HG02798 (cell line): ENCODE data around the gene RASAL2.
"Not testable (repeated sequence)": the region's sequence is repeated elsewhere in the genome, so short reads cannot be mapped to it uniquely, and the experiment has no call there.

Experiments
- ATAC-seq: cut with Tn5 transposase; IDR thresholded peaks from one replicate; pipeline ENCODE4 v1.9.1; 2021; ENCODE audit warnings: mild to moderate bottlenecking; ENCODE audit not compliant: unreplicated experiment, poor library complexity

Gene RASAL2

DNA sequence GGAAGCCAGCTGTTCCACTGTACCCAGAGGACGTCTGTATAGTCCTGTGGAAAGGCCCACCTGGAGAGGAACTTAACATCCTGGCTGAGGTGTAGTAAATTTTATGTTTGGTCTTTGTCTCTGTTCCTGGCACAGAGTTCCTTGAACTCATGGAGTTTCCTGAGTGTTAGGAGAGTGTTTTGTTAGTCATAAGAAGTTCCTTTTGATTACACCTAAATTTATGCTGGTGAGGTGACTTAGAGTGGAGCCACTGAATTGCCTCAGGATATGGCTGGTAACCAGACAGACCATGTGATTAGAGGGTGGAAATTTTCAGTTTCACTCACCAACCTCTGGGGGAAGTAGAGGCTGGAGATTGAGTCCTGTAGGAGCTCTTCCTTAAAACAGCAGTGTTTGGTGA lies 57.9 kb downstream of the RASAL2 start:
- no peak for ATAC-seq

DNA sequence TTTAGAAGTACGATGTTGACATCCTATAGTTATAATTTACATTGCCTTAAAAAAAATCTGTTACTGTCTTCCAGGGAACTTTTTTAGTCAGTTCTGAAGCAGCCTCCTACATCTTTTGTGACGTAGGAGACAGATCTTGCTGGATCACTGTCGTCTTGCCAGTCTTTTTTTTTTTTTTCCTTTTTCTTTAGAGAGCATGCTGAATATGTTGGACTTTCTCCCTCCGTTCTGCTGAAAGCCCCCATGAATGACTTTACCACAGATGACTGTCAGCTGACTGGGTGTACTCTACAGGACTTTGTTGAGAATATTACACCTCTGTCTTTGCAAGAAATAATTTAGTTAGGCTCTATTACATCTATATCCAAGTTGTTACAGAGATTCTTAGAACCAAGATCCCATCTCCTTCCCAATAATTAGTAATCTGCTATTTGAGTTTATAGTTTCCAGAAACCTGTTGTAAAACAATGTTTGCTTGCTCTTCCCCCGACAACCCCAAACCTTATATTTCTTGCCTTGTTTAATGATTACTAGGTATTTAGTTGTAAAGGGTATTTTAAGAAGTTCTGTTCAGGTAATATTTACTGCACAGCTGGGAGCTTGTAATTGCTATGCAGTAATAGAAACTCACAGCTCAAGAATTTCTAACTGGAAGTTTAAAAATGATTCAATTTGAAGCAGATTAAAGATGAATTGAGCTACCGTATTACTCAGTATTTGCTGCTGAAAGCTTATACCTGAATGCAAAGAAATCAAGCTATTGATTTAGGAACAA lies 61.8 kb downstream of the RASAL2 start:
- no peak for ATAC-seq

DNA sequence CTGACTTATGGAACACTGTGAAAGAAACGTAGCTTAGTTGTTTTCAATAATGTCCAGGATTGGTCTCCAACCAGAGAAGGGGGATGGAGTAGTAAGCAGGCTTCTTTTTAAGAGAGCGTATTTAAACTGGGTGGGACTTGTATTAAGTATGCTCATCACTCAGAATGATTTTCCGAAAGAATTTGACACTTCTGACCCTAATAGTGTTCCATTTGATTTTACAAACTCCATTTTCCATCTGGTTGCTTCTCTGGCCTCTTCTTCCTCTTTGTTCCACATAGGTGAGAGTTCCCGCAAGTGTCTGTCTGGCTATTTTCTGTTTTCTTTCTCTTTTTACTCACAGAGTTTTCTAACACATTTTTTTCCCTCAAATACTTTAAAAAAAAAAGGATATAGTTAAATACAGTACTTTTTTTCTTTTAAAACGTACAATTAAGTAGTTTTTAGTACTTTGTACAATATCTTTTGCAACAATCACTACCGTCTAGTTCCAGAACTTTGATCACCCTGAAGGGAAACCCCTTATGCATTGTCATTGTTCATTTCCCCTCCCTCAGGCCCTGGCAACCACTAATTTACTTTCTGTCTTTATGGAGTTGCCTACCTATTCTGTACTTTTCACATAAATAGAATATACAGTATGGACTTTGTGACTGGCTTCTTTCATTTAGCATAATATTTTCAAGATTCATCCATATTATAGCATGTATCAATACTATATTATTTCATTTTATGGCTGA lies 67.0 kb downstream of the RASAL2 start:
- ATAC-seq, result no peak

DNA sequence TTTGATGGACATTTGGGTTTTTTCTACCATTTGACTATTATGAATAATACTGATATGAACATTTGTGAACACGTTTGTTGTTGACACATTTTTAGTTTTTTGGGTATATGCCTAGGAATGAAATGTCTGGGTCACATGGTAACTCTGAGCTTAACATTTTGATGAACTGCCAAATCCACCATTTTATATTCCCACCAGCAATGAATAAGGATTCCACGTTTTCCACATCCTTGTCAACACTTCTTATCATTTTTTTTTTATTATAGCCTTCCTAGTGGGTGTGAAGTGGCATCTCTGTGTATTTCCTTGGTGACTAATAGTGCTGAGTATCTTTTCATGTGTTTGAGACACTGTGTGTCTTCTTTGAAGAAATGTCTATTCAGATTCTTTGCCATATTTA lies 67.6 kb downstream of the RASAL2 start:
- no peak for ATAC-seq

DNA sequence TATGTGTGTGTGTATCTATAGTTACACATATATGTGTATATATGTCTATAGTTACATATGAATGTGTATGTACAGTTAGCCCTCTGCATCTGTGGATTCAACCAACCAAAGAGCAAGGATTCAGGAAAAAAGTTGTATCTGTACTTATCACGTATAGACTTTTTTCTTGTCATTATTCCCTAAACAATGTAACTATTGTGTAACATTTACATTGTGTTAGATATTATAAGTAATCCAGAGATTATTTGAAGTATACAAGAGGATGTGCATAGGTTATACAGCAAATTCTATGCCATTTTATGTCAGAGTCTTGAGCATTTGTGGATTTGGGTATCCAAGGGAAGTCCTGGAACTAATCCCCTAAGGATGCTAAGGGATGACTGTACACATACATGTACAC lies 71.3 kb downstream of the RASAL2 start:
- no peak for ATAC-seq

DNA sequence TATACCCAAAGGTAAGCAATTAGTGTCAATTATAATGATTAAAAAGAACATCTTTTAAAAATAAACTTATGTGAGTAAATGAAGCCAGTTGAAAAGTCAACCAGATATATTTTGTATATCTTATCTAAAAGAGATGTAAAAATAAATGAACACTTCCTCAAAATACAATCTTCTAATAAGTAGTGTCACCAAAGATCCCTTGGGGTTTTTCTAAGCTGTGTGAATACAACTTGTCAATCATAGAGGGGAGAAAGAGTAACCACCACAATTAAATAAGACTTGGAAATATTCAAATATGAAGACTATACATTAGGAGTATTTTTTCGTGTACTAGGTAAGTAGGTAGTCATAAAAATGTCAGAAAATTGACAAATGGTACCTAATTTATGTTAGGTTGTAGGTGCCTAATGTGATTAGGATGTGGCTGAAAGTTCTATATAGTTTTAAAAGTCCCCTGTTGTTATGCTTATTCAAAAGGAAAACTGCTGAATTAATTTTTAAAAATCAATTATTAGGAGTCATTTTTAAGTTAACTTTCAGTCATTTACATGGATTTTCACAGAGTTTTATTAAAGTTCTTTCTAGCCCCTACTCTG lies 72.6 kb downstream of the RASAL2 start:
- no peak for ATAC-seq

DNA sequence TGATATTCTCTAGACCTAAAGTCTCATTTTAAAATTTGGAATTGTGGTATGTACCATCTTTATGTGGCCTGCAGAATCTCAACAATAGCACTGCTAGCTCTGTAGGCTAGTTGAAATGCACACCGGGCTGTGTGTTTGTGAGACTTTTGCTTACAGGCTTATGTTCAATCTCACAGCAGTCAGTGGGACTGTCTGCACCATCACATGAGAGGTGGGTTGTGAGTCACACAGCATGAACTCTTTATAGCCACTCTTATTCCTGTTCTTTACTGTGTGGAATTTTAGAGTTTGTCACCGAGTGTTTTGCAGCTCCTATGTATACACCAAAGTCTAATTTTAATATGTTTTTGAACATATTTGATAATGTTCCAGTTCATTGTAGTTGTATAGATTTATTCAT lies 74.6 kb downstream of the RASAL2 start:
- ATAC-seq, result no peak

DNA sequence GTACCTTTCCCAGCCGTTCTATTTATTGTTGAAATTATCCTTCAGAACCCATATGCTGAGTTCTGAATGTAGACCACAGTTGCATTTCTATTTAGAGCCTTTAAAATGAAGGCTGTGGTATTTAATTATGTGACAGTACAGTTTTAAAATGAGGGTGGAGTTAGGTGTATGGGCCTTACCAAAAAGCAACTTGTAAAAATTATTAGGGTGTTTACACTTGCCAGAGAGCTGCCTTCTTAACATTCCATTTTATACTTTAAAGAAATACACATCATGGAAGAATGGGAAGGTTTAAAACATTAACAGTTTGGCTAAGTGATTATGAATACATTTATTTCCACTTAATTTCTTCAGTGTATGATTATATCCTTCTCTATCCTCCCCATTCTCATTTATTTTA lies 75.7 kb downstream of the RASAL2 start:
- no peak for ATAC-seq

DNA sequence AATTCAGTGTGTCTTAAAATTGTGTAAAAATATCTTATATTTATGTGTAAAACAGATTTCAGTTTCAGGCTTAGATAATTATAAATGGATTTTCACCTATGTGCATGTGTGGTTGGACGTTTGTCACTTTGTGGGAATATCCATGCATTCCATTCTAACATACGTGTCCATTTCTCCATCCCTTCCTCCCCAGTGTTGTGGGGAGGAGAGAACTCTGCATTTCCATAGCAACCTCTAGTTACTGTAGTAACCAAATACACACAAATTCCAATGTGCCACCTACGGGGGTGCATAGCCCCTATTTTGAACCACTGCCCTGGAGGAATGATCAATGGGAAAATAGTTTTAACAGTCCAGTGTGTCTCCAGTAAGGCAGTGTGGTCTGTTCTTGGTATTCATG lies 79.0 kb downstream of the RASAL2 start:
- ATAC-seq, result no peak

DNA sequence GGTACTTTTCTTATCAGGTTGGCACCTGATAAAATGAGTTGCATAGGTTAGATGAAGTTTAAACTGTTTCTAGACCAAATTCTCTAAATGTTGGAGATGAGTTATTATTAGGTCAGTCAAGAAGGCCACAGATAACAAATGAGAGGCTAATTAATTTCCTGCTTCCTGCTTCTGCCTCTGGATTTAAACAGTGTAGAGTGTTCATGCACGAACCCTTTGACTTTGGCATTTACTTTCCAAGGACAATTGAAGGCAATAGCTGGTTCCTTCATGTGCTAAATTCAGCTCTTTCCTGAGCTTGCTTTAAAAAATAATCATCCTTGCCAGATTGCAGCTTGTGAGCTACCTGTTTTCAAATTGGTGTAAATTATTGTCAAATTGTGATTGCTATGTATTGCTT lies 80.6 kb downstream of the RASAL2 start:
- no peak for ATAC-seq

DNA sequence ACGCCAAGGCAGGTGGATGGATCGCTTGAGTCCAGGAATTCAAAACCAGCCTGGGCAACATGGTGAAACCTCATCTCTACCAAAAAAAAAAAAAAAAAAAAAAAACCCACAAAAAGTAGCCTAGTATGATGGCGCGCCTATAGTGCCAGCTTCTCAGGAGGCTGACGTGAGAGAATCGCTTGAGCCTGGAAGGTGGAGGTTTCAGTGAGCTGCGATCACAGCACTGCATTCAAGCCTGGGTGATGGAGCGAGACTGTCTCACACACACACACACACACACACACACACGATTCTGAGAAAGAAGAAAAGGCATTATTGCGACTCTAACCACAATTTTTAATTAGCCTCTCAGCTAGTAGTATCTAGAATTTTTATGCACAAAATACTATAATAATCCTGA lies 86.5 kb downstream of the RASAL2 start:
- no peak for ATAC-seq

DNA sequence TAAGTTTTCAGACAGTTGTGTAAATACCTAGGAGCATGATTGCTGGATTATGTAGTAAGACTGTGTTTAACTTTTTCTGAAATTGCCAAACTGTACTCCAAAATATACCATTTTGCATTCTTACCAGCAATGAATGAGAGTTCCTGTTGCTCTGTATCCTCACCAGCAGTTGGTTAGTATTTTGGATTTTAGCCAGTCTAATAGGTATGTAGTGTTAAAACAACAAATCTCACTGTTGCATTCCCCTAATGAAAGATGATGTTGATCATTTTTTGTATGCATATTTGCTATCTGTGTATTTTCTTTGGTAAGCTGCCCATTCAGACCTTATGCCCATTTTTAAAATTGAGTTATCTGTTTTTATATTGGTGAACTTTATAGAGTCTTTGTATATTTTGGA lies 89.9 kb downstream of the RASAL2 start:
- ATAC-seq, result no peak

DNA sequence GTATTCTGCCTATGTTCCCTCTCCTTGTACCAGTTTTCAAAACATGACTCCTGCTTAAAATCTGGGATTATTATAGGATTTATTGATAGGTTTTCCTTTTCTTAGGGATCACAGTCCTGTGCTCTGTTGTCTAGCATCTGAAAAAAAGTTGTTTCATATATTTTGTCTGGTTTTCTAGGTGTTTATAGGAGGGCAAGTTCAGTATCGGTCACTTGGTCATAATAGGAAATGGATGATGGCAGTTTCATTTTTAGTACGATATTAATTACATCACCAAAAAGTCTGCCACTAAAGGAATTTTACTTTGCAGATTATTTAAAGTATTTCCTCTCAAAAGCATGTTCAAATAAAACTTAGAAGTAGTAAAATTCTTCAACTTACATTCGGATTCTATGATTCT lies 94.4 kb downstream of the RASAL2 start:
- ATAC-seq, result no peak

DNA sequence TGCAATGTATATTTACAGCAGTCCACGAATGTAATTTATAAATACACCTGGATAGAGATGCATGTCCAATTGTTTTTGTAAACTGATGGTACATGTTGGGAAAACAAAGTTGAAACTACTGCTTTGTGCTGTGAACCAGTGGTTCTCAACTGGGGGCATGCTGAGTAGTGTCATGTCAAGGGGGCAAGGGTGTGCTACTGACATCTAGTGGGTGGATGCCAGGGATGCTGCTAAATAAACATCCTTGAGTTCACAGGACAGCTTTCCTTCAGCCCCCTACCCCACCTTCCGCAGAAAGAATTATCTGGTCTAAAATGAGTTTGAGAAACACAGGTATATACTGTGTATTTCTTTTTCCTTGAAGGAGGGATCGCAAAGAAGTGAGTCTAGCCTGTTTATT lies 95.9 kb downstream of the RASAL2 start:
- peak; percentile 80 for ATAC-seq

DNA sequence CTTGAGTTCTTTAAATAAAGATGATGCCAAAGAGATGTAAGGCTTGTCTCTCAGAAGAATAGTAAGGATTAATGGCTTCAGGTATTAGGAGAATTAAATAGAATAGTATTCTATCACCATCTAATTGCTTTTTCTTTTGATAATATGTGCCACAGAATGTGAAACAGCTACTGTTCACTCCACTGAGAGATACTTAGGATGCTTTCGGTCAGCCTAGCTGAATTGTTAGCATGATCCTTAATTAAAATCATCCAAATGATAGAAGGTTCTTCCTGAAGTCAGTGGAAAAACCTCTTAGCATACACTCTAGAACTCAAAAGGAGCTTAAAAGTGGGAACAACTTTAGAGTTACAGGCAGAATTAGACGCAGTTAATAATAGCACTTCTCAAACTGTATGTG lies 97.0 kb downstream of the RASAL2 start:
- ATAC-seq, result no peak

DNA sequence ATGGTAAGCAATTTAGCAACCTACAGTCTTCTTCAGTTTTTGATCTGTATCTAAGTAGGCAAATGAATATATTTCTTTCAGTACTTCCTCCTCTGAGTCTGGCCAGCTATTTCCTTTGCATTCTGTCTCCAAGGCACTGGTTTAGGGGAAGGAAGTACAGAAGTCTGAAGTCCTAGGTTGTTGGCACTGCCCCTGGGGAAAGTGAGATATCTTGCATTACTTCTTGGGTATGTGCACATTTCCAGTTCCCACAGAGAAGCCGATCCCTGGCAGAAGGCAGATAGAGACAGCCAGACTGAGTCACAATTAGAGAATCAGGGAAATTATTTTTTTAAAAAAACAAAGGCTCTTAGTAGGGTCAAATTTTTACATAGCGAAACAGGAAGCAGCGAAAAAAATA lies 98.8 kb downstream of the RASAL2 start:
- ATAC-seq, result no peak

DNA sequence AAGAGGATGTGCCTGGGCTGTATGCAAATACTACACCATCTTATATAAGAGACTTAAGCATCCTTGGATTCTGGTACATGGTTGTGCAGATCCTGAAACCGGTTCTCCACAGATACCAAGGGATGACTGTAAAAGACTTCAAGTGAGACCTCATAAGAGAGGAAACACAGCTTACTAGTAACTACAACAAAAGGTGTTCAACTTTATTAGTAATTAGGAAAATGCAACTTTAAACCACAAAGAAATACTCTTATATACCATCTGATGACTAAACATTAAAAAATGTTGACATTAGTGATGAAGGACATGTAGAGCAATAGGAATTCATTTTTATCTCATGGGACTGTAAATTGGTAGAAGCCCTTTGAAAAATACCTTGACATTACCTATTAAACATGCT lies 102.7 kb downstream of the RASAL2 start:
- no peak for ATAC-seq

DNA sequence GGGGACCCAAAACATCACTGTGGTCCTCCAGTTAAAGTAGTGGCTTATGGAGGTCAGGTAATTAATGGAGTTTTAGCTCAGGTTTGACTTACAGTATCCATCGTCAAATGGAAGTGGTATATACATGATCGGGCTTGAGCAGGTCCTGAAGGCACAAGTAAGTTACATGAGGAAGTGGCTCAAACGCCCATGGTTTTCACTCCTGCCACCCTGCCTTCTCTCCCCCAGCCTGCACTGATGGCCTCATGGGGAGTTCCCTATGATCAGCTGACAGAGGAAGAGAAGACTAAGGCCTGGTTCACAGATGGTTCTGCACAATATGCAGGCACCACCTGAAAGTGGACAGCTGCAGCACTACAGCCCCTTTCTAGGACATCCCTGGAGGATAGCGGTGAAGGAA lies 108.2 kb downstream of the RASAL2 start:
- ATAC-seq, result not testable (repeated sequence)

DNA sequence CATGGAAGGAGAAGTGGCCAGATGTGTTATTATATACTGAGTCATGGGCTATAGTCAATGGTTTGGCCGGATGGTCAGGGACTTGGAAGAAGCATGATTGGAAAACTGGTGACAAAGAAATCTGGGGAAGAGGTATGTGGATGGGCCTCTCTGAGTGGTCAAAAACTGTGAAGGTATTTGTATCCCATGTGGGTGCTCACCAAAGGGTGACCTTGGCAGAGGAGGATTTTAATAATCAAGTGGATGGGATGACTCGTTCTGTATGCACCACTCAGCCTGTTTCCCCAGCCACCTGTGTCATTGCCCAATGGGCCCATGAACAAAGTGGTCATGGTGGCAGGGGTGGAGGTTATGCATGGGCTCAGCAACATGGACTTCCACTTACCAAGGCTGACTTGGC lies 108.6 kb downstream of the RASAL2 start:
- not testable (repeated sequence) for ATAC-seq

DNA sequence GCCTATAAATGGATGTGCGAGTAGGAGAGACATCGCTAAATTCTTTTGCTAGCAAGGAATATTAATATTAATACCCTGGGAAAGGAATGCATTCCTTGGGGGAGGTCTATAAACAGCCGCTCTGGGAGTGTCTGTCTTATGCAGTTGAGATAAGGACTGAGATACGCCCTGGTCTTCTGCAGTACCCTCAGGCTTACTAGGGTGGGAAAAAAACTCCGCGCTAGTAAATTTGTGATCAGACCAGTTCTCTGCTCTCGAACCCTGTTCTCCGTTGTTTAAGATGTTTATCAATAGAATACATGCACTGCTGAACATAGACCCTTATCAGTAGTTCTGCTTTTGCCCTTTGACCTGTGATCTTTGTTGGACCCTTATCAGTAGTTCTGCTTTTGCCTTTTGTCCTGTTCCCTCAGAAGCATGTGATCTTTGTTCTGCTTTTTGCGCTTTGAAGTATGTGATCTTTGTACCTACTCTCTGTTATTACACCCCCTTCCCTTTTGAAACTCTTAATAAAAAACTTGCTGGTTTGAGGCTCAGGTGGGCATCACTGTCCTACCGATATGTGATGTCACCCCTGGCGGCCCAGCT lies 114.5 kb downstream of the RASAL2 start:
- ATAC-seq, result not testable (repeated sequence)

DNA sequence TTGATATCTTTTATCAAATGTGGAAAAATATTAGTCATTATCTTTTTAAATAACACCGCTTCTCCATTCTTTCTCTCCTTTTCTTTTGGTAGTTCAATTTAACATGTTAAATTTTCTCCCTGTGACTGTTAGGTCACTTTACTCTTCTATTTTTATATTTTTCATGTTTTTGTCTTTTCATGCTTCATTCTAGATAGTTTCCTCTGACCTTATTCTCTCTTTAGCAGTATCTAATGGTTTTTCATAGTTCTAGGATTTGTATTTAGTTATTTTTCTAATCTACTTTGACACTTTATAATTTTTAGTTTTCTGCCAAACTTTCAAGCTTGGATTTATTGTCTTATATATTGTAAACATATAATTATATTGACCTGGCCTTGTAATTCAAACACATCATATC lies 116.0 kb downstream of the RASAL2 start:
- no peak for ATAC-seq
